GM21360 (cell line): ENCODE data around the gene CRTAC1.
A peak's percentile ranks its signal among the peaks of the same experiment; 100 is the strongest.

Source experiments
- ATAC-seq: cut with Tn5 transposase; IDR thresholded peaks from one replicate; pipeline ENCODE4 v1.9.1; 2021; ENCODE audit warnings: mild to moderate bottlenecking, moderate library complexity; ENCODE audit not compliant: unreplicated experiment

The CRTAC1 gene, protein sequence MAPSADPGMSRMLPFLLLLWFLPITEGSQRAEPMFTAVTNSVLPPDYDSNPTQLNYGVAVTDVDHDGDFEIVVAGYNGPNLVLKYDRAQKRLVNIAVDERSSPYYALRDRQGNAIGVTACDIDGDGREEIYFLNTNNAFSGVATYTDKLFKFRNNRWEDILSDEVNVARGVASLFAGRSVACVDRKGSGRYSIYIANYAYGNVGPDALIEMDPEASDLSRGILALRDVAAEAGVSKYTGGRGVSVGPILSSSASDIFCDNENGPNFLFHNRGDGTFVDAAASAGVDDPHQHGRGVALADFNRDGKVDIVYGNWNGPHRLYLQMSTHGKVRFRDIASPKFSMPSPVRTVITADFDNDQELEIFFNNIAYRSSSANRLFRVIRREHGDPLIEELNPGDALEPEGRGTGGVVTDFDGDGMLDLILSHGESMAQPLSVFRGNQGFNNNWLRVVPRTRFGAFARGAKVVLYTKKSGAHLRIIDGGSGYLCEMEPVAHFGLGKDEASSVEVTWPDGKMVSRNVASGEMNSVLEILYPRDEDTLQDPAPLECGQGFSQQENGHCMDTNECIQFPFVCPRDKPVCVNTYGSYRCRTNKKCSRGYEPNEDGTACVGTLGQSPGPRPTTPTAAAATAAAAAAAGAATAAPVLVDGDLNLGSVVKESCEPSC

DNA sequence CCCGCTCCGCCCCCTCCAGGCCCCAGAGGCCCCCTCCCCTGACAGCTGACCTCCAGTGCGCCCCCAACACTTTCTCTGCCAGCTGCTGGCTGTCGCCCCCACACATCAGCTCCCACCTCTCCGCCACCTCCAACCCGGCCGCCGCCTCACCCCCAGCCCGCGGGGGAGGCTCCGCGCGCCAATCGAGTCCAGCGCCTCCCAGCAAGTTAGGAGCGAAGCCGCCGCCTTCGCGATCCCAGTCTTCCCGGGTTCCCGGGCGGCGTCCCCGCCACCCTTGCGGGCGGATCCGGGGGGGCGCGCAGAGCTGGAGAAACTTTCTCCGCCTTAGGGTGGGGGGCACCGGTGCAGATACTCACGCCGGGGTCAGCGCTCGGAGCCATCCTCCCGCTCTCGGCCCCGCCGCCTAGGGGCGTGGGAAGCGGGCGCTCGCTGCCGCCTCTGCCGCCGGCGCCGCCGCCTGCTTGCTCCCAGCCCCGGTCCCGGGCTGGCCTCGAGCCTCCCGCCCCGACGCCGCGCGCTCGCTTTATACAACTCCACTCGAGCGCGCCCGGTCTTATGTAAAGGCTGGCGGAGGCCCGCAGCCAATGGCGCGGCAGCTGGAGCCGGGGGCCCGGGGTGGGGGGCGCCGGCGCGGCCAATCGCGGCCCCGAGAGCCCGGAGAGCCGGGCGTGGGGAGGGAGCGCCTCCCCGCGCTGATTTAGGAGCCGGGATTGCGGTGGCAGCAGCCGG is at the start of gene CRTAC1:
TSS of gene CRTAC1 (minus strand) at position 529 of the 729 bp plus-strand sequence. CDS start at position 380, 149 bp downstream.
- no peak for ATAC-seq

DNA sequence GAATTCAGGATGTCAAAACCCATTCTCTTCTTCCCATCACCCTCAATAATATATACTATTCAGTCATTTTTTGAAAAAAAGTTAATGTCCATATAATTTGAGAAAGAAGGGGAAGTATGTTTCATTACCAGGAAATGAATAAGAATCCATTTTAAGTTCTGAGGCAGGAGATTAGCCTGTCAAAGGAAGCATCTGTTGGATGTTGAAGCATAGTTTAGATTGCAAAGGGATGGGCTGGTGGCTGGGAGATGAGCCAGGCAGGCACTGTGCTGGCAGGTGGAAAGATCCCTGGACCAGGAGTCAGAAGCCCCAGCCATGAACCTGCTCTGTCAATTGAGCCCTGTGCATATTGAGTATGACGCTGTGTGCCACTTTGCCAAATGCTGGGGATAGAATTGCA is 48.4 kb upstream of the CRTAC1 start:
- no peak for ATAC-seq

DNA sequence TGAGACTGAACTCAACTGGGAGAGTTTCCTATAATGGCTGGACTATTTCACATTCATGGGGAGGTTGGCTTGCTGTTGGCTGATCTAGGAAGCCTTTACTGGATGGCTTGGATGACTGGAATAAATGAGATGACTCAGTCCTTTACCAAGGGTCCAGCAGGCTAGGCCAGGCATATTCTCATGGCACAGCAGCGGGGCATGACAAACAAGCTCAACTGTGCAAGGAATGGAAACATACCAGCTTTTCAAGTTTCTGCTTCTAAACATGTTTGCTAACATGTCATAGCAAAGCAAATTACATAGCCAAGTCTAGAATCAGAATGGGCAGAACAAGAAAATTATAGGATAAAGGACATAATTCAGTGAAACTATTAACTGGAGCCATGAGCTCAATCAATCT is 46.8 kb upstream of the CRTAC1 start:
- no peak for ATAC-seq

DNA sequence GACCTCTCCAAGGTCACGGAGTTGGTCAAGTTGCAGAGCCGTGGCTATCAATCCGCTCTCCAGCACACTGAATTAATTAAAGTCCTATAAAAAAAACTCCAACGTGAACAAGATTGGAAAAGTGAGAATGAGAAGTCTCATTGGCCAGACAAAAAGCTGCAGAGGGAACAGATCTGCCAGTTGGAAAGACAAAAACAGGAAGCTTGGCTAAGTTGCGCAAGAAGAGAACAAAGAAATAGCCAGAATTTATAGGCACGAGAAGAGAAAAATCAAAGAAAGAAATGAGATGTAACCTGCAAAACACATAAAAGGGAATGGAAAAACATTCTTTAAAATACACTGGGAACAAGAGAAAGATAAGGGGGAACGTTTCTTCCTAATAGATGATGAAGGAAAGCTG is 45.7 kb upstream of the CRTAC1 start:
- no peak for ATAC-seq

DNA sequence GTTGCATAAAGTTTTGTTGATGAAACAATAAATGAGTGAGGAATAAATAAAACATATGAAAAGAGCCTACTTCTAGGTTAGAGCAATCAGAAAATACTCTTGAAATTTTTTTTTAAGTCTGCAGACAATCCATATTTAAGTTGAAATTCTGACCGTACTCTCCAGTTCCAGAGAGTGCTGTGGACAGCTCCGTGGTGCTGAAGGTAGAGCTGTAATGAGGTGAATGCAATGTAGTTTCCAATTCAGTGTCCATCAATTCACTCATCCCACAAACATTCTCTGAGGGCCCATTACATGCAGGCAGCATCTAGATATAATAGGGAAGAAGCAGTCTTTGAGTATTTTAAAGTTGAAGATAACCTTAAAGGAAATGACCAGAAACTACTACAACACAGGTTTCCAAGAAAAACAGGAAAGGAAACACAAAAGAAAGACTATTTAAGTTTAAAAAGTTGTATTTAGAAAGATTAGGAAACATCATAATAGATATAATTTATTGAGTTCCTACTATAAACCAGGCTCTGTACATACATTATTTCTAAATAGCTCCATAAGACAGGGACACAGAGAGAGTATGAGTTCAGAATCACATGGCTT is 44.0 kb upstream of the CRTAC1 start:
- no peak for ATAC-seq

DNA sequence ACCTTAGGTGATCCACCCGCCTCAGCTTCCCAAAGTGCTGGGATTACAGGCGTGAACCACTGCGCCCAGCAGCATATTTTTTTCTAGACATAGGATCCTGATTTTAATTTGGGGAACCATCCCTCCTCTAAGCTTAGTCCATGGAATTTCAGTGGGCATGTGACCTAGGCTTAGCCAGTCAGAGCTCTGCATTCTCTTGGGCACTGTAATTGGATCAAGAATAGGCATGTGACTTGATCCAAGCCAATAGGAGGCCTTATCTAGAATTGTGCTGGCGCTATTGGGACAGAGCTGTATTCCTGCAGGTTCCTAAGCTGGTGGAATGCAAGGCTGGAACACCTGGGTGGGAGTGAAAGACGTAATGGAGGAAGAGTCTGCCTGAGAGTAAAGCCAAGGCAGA is 36.7 kb upstream of the CRTAC1 start:
- no peak for ATAC-seq

DNA sequence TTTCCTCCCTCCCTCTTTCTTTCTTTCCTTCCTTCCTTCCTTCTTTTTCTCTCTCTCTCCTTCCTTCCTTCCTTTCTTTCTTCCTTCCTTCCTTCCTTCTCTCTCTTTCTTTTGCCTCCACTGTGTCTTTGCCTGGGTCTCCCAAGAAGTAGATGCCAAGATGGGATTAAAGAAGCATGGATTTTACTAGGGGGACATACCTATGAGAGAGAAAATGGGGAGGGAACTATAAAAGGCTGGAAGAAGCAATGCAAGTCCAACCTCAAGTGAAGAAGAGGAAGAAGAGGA is 33.3 kb upstream of the CRTAC1 start:
- ATAC-seq: no peak

DNA sequence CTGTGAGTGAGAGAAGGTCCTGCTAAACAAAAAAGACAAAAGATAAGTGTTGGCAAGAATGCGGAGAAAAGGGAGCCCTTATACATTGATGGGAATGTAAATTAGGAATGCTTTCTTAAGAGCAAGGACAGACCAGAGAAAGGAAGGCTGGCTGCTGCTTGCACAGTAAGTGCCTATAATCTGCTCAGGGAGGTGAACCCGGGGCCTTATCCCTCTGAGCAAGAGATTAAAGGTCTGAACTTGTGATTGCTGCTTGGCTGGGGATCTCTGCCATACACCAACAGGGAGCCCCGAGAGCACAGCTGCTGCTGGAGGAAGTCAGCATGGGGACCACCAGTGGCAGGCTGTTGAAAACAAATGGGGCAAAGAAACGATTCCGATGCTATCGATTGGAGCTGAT is 32.0 kb upstream of the CRTAC1 start:
- ATAC-seq: no peak

DNA sequence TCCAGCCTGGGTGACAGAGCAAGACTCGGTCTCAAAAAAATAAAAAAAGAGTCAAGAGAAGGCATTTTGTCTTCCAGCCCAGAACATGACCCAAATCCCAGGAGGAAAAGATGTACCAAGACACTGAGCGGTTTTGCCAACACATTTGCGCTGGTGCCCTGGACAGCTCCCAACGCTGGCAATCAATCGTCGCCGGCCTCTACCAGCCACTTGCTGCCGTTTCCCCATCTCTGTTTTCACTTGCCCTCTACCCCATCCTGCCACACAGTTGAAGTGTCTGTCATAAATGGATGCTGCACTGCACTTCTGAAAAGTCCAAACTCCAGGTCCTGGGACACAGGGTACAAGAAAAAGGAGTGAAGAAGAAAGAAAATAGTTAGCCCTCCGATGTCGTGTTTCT is 29.7 kb upstream of the CRTAC1 start:
- ATAC-seq: no peak

DNA sequence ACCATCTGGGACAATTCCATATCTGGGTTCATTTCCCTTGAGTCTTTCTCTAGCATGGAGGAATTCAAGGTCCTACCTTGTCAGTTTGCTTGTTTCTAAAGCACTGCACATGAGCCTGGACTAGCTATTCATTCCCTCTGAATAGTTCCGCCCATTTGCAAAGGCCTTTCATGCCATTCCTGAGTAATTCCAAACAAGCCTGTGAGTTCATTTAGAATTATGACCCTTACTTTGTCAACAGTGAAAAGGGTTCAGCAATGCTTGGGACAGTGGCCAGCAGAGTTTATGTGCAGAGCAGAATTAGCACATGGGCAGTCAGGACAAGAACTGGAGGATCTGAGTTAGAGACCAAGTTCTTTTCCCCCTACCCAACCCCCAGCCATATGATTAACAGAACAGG is 27.9 kb upstream of the CRTAC1 start:
- ATAC-seq: no peak

DNA sequence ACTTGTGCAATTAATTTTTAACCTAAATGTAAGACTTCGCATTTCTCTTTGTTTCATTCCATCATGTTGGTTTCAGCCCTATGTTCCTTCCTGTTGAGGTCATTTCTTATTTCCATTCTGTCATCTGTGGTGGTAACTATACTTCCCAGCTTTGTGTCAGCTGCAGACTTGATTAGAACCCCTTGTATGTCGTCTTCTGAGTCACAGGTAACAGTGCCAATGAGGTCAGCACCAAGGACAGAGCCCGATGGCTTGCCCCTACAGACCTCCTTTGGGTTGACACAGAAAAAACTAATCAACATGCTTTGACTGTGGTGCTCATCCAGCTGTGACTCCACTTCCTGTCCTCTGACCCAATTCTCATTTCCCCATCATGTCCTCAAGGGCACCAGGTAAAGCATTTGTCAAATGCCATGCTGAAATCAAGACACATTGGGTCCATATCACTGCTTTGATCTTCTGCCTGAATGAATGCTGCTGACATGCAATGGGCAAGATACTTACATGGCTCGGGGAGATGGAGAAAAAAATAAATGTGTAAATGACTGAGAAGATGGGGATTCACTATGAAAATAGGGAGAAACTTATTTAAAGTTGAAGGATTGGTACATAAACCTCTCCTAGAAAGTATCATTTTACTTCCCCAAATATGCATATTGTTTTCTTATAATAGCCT is 25.6 kb upstream of the CRTAC1 start:
- no peak for ATAC-seq

DNA sequence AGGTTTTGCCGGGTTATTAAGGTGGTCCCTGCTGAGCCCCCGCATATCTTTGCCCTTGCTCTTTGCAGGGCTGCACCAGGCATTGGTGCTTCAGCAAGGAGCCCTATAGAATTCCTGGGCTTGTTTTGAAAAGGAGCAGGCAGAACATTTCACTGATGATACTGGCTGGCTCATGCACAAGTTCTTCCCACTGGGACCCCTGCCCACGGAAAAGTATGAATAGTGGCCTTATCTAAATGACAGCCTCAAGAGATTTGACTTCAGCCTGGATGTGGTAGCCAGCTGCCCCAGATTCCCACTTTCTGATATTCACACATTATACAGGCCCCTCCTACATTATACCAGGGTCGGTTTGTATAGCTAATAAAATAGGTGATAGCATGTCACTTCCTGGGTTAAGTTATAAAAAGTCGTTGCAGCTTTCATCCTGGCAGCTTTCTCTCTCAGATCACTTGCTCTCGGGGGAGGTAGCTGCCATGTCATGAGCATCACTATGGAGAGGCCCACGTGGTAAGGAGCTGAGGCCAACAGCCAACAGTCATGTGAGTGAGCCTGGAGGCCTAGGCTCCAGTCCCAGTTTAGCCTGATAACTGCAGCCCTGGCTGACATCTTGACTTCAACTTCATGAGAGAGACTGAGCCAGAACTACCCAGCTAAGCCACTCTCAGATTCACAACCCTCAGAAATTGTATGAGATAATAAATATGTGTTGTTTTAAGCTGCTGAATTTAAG is 16.8 kb upstream of the CRTAC1 start:
- ATAC-seq: no peak

DNA sequence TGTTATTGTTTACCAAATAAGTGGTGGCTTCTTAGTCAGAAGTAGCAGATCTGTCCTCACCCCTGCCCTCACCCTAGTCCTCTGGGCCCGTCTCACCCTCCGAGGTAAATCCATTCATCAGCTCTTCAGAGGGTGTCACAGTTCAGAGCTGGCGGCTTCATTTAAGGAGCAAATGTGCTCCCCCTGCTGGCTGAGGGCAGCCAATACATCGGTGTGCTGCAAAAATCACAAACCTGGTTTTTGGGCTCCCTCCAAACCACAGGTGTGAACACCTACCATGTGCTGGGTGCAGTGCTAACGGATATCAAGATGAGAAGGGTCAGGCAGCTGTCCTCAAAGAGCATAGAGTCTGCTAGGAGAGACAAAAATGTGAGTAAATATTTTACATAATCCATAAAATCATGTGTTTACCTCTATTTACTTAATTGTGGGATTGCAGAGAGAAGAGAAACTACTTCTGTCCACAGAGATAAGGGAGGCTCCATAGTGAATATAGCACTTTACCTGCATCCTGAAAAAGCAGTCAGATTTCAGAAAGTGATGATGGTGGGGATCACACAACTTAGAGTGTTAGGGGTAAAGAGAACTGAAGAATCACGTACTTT is 15.5 kb upstream of the CRTAC1 start:
- ATAC-seq: peak; percentile 68

DNA sequence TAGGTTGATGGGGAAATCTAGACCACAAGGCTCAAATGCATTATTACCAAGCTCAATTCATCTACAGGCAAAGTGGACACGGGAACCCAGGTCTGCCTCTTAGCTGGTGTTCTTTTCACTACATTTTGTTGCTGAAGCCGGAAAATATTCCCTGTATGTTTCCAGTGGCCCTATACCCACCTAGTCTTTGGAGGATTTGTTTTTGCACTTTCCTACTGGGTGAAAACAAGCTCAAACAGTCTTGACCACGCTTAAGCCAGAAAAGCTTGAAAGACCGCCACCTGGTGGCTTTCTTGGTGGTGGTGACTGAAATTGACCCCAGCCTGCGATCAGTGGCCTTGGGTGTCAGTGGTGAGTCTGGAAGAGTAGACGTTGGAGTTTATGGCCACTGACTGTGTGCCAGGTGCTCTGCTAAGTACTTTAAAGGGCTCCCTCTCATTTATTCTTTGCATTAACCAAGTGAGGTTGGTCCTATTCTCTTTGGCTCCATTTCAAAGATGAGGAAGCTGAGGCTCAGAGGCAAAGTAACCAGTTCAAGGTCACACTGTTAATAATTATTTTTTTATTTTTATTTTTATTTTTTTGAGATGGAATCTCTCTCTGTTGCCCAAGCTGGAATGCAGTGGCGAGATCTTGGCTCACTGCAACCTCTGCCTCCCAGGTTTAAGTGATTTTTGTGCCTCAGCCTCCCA is 11.1 kb upstream of the CRTAC1 start:
- ATAC-seq: no peak

DNA sequence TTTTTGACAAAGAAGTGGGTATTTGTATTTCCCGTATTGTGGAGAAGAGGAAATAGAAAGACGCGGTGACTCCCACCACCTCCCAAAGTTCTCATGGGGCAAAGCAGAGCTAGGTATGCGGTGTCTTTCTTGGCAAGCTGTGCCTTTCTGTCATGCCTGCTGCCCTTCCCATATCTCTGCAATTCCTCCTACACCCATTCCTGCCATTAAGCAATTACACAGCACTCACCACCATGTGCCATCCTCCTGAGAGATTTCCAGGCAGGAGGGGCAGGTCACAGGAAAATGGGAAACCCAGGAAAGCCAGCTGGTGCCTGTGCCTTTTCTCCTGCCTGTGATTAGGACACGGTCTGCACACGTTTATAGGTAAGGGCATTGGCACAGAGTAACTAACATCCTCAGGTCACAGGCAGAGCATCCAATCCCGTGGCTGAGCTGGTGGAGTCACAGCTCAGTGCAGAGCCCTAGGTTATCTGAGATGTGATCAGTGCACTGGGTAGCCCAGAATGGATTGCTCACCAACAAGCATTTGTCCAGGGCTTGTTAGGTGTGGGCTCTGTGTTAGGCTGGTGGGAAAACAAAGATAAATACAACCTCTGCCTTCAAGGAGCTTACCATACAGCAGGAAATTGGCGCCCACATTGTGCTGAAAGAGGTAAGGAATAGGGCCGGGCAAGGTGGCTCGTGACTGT is 9.4 kb upstream of the CRTAC1 start:
- no peak for ATAC-seq

DNA sequence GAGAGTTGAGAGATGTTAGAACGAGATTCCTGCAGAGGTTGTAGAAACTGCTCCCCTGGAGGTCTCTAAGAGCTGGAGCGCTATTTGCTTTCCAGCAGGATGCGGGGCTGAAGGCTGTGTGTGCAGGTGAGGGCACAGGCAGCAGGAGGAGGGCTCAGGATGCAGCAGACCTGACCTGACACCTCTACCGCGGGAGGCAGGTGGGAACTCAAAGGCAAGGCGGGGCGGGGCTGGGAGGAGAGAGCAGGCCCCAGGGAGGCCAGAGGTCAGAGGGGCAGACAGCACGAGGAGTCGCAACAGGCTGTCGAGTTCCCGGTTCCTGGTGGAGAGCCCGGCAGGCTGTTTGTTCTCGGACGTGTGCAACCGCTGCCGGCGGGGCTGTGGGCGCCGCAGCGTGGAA is 7.9 kb upstream of the CRTAC1 start:
- no peak for ATAC-seq

DNA sequence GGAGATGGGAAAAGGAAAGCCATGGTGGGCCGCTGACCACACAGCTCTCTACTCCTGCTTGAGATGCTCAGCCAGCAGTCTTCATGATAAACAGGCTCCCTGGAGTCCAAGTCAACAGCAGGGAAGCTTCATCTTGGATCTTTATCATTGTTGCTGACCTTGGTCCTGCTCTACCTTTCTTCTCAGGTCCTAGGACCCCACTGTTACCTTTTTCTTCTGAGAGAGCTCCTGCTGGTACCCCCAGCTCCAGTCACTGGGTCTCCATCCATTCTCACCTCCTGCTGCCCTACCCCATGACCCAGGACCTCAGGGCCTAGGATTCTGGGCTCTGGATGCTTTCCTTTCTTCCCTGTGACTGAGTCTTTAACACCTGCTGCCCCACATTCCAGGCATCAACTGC is 5.2 kb upstream of the CRTAC1 start:
- no peak for ATAC-seq

DNA sequence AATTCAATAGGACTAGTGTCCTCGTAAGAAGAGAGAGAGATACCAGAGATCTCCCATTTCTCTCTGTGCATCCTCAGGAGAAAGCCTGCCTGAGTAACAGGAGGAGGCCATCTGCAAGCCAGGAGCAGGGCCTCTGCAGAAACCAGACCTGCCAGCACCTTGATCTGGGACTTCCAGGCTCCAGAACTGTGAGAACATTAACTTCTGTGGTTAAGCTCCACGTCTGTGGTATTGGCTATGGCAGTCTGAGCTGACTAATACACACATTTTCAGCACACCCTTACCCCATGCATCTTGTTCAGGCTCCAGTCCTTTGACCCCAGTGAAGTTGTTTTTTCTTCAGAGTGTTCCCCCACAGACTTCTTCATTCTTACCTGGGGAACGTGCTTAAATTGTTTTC is 3.1 kb upstream of the CRTAC1 start:
- ATAC-seq: no peak

DNA sequence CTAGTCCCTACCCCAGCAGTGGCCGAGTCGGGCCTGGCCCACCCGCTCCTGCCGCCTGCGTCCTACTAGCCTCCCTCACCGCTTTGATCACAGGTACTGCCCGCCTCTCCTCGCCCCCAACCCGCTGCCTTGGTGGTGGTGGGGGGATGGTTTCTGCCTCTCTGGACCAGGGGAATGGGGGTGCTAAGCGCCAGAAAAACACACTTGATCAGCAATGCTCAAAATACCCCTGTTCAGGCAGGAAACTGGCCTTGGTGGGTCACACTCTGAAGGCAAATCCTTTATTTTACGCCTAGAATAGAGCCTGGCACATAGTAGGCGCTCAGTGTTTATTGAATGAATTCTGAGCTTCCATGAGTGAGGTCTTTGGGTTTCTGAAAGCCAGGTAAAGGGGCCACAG is 1.0 kb upstream of the CRTAC1 start:
- no peak for ATAC-seq
